Stomach (tissue), 9 donors: Measurements from ENCODE around the gene ZBTB3. TPM values are rescaled to one million over a fixed set of nuclear protein-coding genes. Genes with fewer than 3 reads are reported as not detected.

Experiments
- DNase-seq, 2 donors: peaks; one replicate each; pipeline versions ENCODE4 v3.0.0 to v3.0.0-alpha.2; 2013 to 2019
- H3K27ac ChIP-seq, 5 donors: fragments of 200-600 bp in 4 of 5; sonication (generic) in 4 of 5; one replicate each; pipeline ENCODE4 v1.5.1; 2013 to 2019; ENCODE audit warnings: mild to moderate bottlenecking in 1 of 5, moderate library complexity in 1 of 5
- H3K27me3 ChIP-seq, 3 donors: fragments of 200-600 bp; sonication (generic); one replicate each; pipeline ENCODE4 v1.5.1; 2017 to 2019; ENCODE audit warnings: mixed run types in 1 of 3
- H3K36me3 ChIP-seq, 4 donors: fragments of 200-600 bp; sonication (generic); 1 replicate in 3 of 4; 2 replicates in 1 of 4; pipeline ENCODE4 v1.5.1; 2016 to 2019
- H3K4me1 ChIP-seq, 4 donors: fragments of 200-600 bp; sonication (generic); one replicate each; pipeline ENCODE4 v1.5.1; 2016 to 2019
- H3K4me3 ChIP-seq, 4 donors: fragments of 200-600 bp; sonication (generic) in 3 of 4; one replicate each; pipeline ENCODE4 v1.5.1; 2016 to 2019; ENCODE audit warnings: mild to moderate bottlenecking in 1 of 4
- H3K9me3 ChIP-seq, 4 donors: fragments of 200-600 bp; sonication (generic); one replicate each; pipeline ENCODE4 v1.5.1; 2016 to 2019
- EP300 ChIP-seq: sonication (generic); formaldehyde crosslinking; IDR thresholded peaks from one replicate; pipeline ENCODE4 v1.6.1; 2017; ENCODE audit warnings: antibody characterized with exemption
- POLR2A ChIP-seq, 4 donors: fragments of 450-650 bp; IDR thresholded peaks; one replicate each; pipeline ENCODE4 v1.6.1; 2016; ENCODE audit warnings: antibody characterized with exemption in 4 of 4, control low read depth in 2 of 4, mild to moderate bottlenecking in 1 of 4, moderate library complexity in 1 of 4
- POLR2AphosphoS5 ChIP-seq, 3 donors: sonication (generic); formaldehyde crosslinking; IDR thresholded peaks; one replicate each; pipeline ENCODE4 v1.6.1; 2016; ENCODE audit warnings: antibody characterized with exemption in 3 of 3
- WGBS, 5 donors: extraction: QIAGEN DNeasy Blood & Tissue Kit in 3 of 5; methylation state at CpG; one replicate each; pipeline versions ENCODE4 v1.1.5 to v1.1.7; 2013 to 2018; 5-methylcytosine and 5-hydroxymethylcytosine counted together
- intact Hi-C: fragments of 100-400 bp; cut with DNase I; formaldehyde crosslinking; loops from one replicate; pipeline ENCODE4 v1.15.1; 2023; ENCODE audit warnings: low total_unique reads
- polyA plus RNA-seq, 3 donors: library from polyadenylated mRNA; stranded (reverse); fragments of 200-250 nt; gene quantifications; one replicate each; pipeline ENCODE4 v1.2.3, GENCODE V29; 2013
- total RNA-seq, 5 donors: library from RNA; depleted of rRNA; stranded (reverse); fragments of >200 nt; gene quantifications; one replicate each; pipeline versions ENCODE4 v1.1.0 to v1.2.3, GENCODE V29; 2014 to 2016
- TF ChIP-seq, protein P1 (sequence below), 7 experiments: fragments of 450-650 bp in 4 of 7; fragments of 200-600 bp in 3 of 7; sonication (generic) in 3 of 7; IDR thresholded peaks; one replicate each; pipeline ENCODE4 v1.5.1; 2016 to 2019; ENCODE audit warnings: antibody characterized with exemption in 7 of 7, control low read depth in 2 of 7, mild to moderate bottlenecking in 1 of 7
- donor health status: healthy with polysubstance abuse.
- donor health status: Bipolar disorder and iron deficiency.
- donor health status: healthy.

Gene ZBTB3
- total and polyA plus RNA-seq, 8 donors: 3.3 to 16.5 (median 4.6) TPM; not detected in 1

- intact Hi-C loops: no loop called here
Measured at GRCh38 chr11:62713343-62713742, 40.6 kb downstream of the ZBTB3 start.

GRCh38 chr11:62712861-62713260, 41.1 kb downstream of the ZBTB3 start:
- Histone ChIP-seq H3K36me3 (peaks cover 60 to 75% (median 73%) of the 10 kb centered on the region in 4 donors), H3K4me3 (no peak overlapping the region), H3K9me3 (no peaks in the 10 kb centered on the region), H3K4me1 (peaks cover 42 to 93% (median 72%) of the 10 kb centered on the region in 4 donors), H3K27ac (peak overlapping the region in 4 of 5 donors; percentile 61 to 81 (median 68)), H3K27me3 (no peaks in the 10 kb centered on the region)
- DNase-seq: no peak
- intact Hi-C loops: no loop called here
- 33 to 39% (median 35%) methylated on average over 3 of the region's 3 CpGs for WGBS, 5 donors
- TF ChIP-seq POLR2AphosphoS5 (IDR thresholded peaks at IDR 0.05) (no peak), POLR2A (IDR thresholded peaks at IDR 0.05) (no peak), EP300 (no peak)
- TF ChIP-seq, protein P1, sequence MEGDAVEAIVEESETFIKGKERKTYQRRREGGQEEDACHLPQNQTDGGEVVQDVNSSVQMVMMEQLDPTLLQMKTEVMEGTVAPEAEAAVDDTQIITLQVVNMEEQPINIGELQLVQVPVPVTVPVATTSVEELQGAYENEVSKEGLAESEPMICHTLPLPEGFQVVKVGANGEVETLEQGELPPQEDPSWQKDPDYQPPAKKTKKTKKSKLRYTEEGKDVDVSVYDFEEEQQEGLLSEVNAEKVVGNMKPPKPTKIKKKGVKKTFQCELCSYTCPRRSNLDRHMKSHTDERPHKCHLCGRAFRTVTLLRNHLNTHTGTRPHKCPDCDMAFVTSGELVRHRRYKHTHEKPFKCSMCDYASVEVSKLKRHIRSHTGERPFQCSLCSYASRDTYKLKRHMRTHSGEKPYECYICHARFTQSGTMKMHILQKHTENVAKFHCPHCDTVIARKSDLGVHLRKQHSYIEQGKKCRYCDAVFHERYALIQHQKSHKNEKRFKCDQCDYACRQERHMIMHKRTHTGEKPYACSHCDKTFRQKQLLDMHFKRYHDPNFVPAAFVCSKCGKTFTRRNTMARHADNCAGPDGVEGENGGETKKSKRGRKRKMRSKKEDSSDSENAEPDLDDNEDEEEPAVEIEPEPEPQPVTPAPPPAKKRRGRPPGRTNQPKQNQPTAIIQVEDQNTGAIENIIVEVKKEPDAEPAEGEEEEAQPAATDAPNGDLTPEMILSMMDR (IDR thresholded peaks at IDR 0.05): no peak

More at GRCh38 chr11:62713343-62713742, 40.6 kb downstream of the ZBTB3 start:
- Histone ChIP-seq H3K4me1 (peaks cover 46 to 93% (median 69%) of the 10 kb centered on the region in 4 donors), H3K36me3 (peaks cover 64 to 80% (median 78%) of the 10 kb centered on the region in 4 donors), H3K4me3 (no peak overlapping the region), H3K27me3 (no peaks in the 10 kb centered on the region), H3K9me3 (no peaks in the 10 kb centered on the region), H3K27ac (peak overlapping the region; percentile 43 to 81 (median 63))
- peak; percentile 60 to 77 for DNase-seq
- 24 to 63% (median 38%) methylated on average over 2 of the region's 2 CpGs for WGBS, 5 donors
- TF ChIP-seq EP300 (no peak), POLR2AphosphoS5 (IDR thresholded peaks at IDR 0.05) (peak in 1 of 3 donors; percentile 55)

- Histone ChIP-seq H3K27ac (peak overlapping the region in 4 of 5 donors; percentile 61 to 81 (median 68)), H3K4me1 (peaks cover 43 to 93% (median 74%) of the 10 kb centered on the region in 4 donors), H3K9me3 (no peaks in the 10 kb centered on the region), H3K4me3 (no peak overlapping the region), H3K27me3 (no peaks in the 10 kb centered on the region), H3K36me3 (peaks cover 54 to 70% (median 68%) of the 10 kb centered on the region in 4 donors)
- no peak for DNase-seq
- intact Hi-C loops: no loop called here
- 57 to 73% (median 58%) methylated on average over 6 of the region's 6 CpGs for WGBS, 5 donors
- TF ChIP-seq EP300: no peak
- no peak for TF ChIP-seq POLR2A (IDR thresholded peaks at IDR 0.05)
- TF ChIP-seq, protein P1 (IDR thresholded peaks at IDR 0.05): no peak
- no peak for TF ChIP-seq POLR2AphosphoS5 (IDR thresholded peaks at IDR 0.05)
Measured at GRCh38 chr11:62712276-62712812, 41.6 kb downstream of the ZBTB3 start.

DNA sequence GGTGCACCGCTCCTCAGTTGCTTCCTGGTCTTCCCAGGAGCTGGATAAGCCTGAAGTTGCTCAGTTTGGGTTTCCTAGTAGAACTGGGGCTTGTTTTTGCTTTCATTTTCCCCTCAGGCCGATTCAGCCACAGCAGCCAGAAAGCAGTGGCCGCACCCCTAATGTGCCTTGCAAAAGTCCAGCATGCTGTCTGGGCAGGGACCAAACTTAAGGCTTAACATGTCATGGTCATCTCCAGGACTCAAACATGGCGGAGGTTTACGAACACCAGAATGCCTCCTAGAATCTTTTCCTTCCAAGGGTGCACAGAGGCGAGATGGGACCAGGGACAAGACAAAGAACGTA, 44.0 kb downstream of the ZBTB3 start:
- Histone ChIP-seq H3K27ac (peak overlapping the region; percentile 75 to 99 (median 89)), H3K27me3 (no peaks in the 10 kb centered on the region), H3K36me3 (peaks cover 31 to 46% (median 45%) of the 10 kb centered on the region in 4 donors), H3K4me3 (peak overlapping the region; percentile 46 to 53 (median 53)), H3K4me1 (peaks cover 62 to 91% (median 81%) of the 10 kb centered on the region in 4 donors), H3K9me3 (no peaks in the 10 kb centered on the region)
- intact Hi-C loops: no loop called here
- peak; percentile 45 to 59 for DNase-seq
- TF ChIP-seq EP300: no peak
- TF ChIP-seq, protein P1 (IDR thresholded peaks at IDR 0.05): no peak
- no peak for TF ChIP-seq POLR2A (IDR thresholded peaks at IDR 0.05)
- TF ChIP-seq POLR2AphosphoS5 (IDR thresholded peaks at IDR 0.05): no peak
- WGBS, 5 donors: 50 to 57% (median 56%) methylated on average over 4 to 7 of the region's 7 CpGs
